WTC11 (cell line): ENCODE data around the gene TUBD1. TPM values are rescaled to one million over a fixed set of nuclear protein-coding genes. Genes with fewer than 3 reads are reported as not detected.
"Not testable (repeated sequence)": the region's sequence is repeated elsewhere in the genome, so short reads cannot be mapped to it uniquely, and the experiment has no call there.

Experiments used
- ATAC-seq: fragments of 200-7000 bp; cut with Tn5 transposase; 2 replicates; pipeline ENCODE4 v1.10.0; 2021; ENCODE audit warnings: mild to moderate bottlenecking, moderate library complexity
- CTCF ChIA-PET: fragments of 300-600 bp; sonication (Branson Sonifier 250); formaldehyde crosslinking; loops from one replicate; lab custom pipeline; 2021; ENCODE audit warnings: antibody characterized with exemption; lab: Charles Lee
- POLR2A ChIA-PET: fragments of 350-600 bp; sonication (Branson Sonifier 250); formaldehyde crosslinking; loops from one replicate; lab custom pipeline; 2021; ENCODE audit warnings: antibody characterized with exemption; lab: Charles Lee
- DNase-seq: peaks from one replicate; pipeline ENCODE4 v3.0.0; 2021; ENCODE audit warnings: low spot score
- H3K27ac Mint-ChIP-seq: 2 replicates; pipeline ENCODE4 v1.8.0; 2021; ENCODE audit warnings: mixed read lengths
- H3K27me3 Mint-ChIP-seq: 2 replicates; pipeline ENCODE4 v1.8.0; 2021; ENCODE audit warnings: low read depth, mild to moderate bottlenecking, moderate library complexity, mixed read lengths
- H3K36me3 Mint-ChIP-seq: 2 replicates; pipeline ENCODE4 v1.8.0; 2021; ENCODE audit warnings: mixed read lengths
- H3K4me1 Mint-ChIP-seq: 2 replicates; pipeline ENCODE4 v1.8.0; 2022; ENCODE audit warnings: mixed read lengths
- H3K4me3 Mint-ChIP-seq: 2 replicates; pipeline ENCODE4 v1.8.0; 2021; ENCODE audit warnings: mild to moderate bottlenecking, moderate library complexity, mixed read lengths
- H3K9me3 Mint-ChIP-seq: 2 replicates; pipeline ENCODE4 v1.8.0; 2021; ENCODE audit warnings: mixed read lengths
- ATF1 ChIP-seq: sonication (generic); formaldehyde crosslinking; IDR thresholded peaks from 2 replicates; pipeline ENCODE4 v1.8.1; 2023; ENCODE audit warnings: mild to moderate bottlenecking, moderate library complexity, missing genetic modification reagents
- CBFB ChIP-seq: sonication (generic); formaldehyde crosslinking; IDR thresholded peaks from 2 replicates; pipeline ENCODE4 v1.8.1; 2022; ENCODE audit warnings: mild to moderate bottlenecking, low read depth, missing genetic modification reagents
- ELF4 ChIP-seq: sonication (generic); formaldehyde crosslinking; IDR thresholded peaks from 2 replicates; pipeline ENCODE4 v1.8.1; 2022; ENCODE audit warnings: low read depth, mild to moderate bottlenecking, moderate library complexity, missing genetic modification reagents
- FOXJ3 ChIP-seq: sonication (generic); formaldehyde crosslinking; IDR thresholded peaks from 2 replicates; pipeline ENCODE4 v1.9.0; 2021; ENCODE audit warnings: missing genetic modification reagents, mild to moderate bottlenecking, borderline replicate concordance
- FOXK1 ChIP-seq: sonication (generic); formaldehyde crosslinking; IDR thresholded peaks from 2 replicates; pipeline ENCODE4 v1.8.0; 2022; ENCODE audit warnings: mild to moderate bottlenecking, moderate library complexity, missing genetic modification reagents
- GTF2I ChIP-seq: fragments of 250-450 bp; sonication (Bioruptor Pico); conservative IDR thresholded peaks from 2 replicates; pipeline ENCODE4 v1.4.0; 2021; ENCODE audit warnings: mild to moderate bottlenecking
- JAZF1 ChIP-seq: fragments of 250-450 bp; sonication (Bioruptor Pico); IDR thresholded peaks from 2 replicates; pipeline ENCODE4 v1.9.0; 2021; ENCODE audit warnings: moderate library complexity, mild to moderate bottlenecking, inconsistent platforms
- JUN ChIP-seq: sonication (generic); formaldehyde crosslinking; IDR thresholded peaks from 2 replicates; pipeline ENCODE4 v1.8.0; 2023; ENCODE audit warnings: mild to moderate bottlenecking, missing genetic modification reagents
- KAT7 ChIP-seq: sonication (generic); formaldehyde crosslinking; IDR thresholded peaks from 2 replicates; pipeline ENCODE4 v1.8.1; 2023; ENCODE audit warnings: missing genetic modification reagents, mild to moderate bottlenecking, borderline replicate concordance
- MAX ChIP-seq: sonication (generic); formaldehyde crosslinking; IDR thresholded peaks from 2 replicates; pipeline ENCODE4 v1.8.0; 2022; ENCODE audit warnings: mild to moderate bottlenecking, missing genetic modification reagents
- NFYB ChIP-seq: sonication (generic); formaldehyde crosslinking; conservative IDR thresholded peaks from 2 replicates; pipeline ENCODE4 v1.8.0; 2022; ENCODE audit warnings: low read depth, missing genetic modification reagents
- OVOL2 ChIP-seq: fragments of 250-450 bp; sonication (Bioruptor Pico); IDR thresholded peaks from 2 replicates; pipeline ENCODE4 v1.9.0; 2021; ENCODE audit warnings: mild to moderate bottlenecking, borderline replicate concordance
- SMAD4 ChIP-seq: sonication (generic); formaldehyde crosslinking; IDR thresholded peaks from 2 replicates; pipeline ENCODE4 v1.8.0; 2022; ENCODE audit warnings: mild to moderate bottlenecking, missing genetic modification reagents
- SP1 ChIP-seq: sonication (generic); formaldehyde crosslinking; conservative IDR thresholded peaks from 2 replicates; pipeline ENCODE4 v1.8.1; 2022; ENCODE audit warnings: missing genetic modification reagents
- ZNF121 ChIP-seq: sonication (generic); formaldehyde crosslinking; IDR thresholded peaks from 2 replicates; pipeline ENCODE4 v1.8.0; 2023; ENCODE audit warnings: missing genetic modification reagents
- ZNF219 ChIP-seq: sonication (generic); formaldehyde crosslinking; IDR thresholded peaks from 2 replicates; pipeline ENCODE4 v1.8.0; 2023; ENCODE audit warnings: missing genetic modification reagents, mild to moderate bottlenecking, borderline replicate concordance
- ZNF396 ChIP-seq: fragments of 250-450 bp; sonication (Bioruptor Pico); IDR thresholded peaks from 2 replicates; pipeline ENCODE4 v1.8.0; 2021; ENCODE audit warnings: mild to moderate bottlenecking, moderate library complexity, borderline replicate concordance
- total RNA-seq: library from RNA; stranded (reverse); gene quantifications from 3 replicates; pipeline ENCODE4 v1.2.3, GENCODE V29; 2021
- TF ChIP-seq, protein P1 (sequence below): sonication (generic); formaldehyde crosslinking; IDR thresholded peaks from 2 replicates; pipeline ENCODE4 v1.8.1; 2023; ENCODE audit warnings: mild to moderate bottlenecking, moderate library complexity, missing genetic modification reagents
- TF ChIP-seq, protein P2 (sequence below): fragments of 250-450 bp; sonication (Bioruptor Pico); IDR thresholded peaks from 2 replicates; pipeline ENCODE4 v1.9.0; 2021; ENCODE audit warnings: moderate library complexity, mild to moderate bottlenecking, inconsistent platforms, borderline replicate concordance
- TF ChIP-seq, protein P3 (sequence below): sonication (generic); formaldehyde crosslinking; IDR thresholded peaks from 2 replicates; pipeline ENCODE4 v1.8.0; 2023; ENCODE audit warnings: missing genetic modification reagents, mild to moderate bottlenecking, borderline replicate concordance

TUBD1 gene
- total RNA-seq, 1 experiment from 2014 or later: 12.0 TPM

GRCh38 chr17:59877965-59878364, 14.8 kb downstream of the TUBD1 start:
- no peak for ATAC-seq
- H3K27ac Mint-ChIP-seq: peak overlapping the region; percentile 21; the same call in 1 of the 2 replicates
- H3K36me3 Mint-ChIP-seq: peaks cover 20% of the 10 kb centered on the region
- no peaks in the 10 kb centered on the region for H3K27me3 Mint-ChIP-seq
- no peaks in the 10 kb centered on the region for H3K4me1 Mint-ChIP-seq
- TF ChIP-seq FOXJ3 (CRISPR knock-in tag): no peak
- no peak for TF ChIP-seq ZNF396 (CRISPR knock-in tag)
- TF ChIP-seq, protein P1, sequence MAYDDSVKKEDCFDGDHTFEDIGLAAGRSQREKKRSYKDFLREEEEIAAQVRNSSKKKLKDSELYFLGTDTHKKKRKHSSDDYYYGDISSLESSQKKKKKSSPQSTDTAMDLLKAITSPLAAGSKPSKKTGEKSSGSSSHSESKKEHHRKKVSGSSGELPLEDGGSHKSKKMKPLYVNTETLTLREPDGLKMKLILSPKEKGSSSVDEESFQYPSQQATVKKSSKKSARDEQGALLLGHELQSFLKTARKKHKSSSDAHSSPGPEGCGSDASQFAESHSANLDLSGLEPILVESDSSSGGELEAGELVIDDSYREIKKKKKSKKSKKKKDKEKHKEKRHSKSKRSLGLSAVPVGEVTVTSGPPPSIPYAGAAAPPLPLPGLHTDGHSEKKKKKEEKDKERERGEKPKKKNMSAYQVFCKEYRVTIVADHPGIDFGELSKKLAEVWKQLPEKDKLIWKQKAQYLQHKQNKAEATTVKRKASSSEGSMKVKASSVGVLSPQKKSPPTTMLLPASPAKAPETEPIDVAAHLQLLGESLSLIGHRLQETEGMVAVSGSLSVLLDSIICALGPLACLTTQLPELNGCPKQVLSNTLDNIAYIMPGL (CRISPR knock-in tag): no peak
- TF ChIP-seq, protein P2, sequence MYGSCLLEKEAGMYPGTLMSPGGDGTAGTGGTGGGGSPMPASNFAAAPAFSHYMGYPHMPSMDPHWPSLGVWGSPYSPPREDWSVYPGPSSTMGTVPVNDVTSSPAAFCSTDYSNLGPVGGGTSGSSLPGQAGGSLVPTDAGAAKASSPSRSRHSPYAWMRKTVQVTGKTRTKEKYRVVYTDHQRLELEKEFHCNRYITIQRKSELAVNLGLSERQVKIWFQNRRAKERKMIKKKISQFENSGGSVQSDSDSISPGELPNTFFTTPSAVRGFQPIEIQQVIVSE (CRISPR knock-in tag): no peak
- no peak for TF ChIP-seq ELF4 (CRISPR knock-in tag)
- TF ChIP-seq OVOL2 (CRISPR knock-in tag): no peak
- no peak for TF ChIP-seq ZNF219 (CRISPR knock-in tag)
- no peak for TF ChIP-seq JAZF1 (CRISPR knock-in tag)
- no peak for TF ChIP-seq KAT7 (CRISPR knock-in tag)
- TF ChIP-seq ATF1 (CRISPR knock-in tag): no peak
- no peak for TF ChIP-seq ZNF121 (CRISPR knock-in tag)
- TF ChIP-seq, all 79 proteins: peak for 0
- POLR2A ChIA-PET: no interaction called here
- DNase-seq: no peak
- no peaks in the 10 kb centered on the region for H3K9me3 Mint-ChIP-seq
- CTCF ChIA-PET: no interaction called here
- no peak overlapping the region for H3K4me3 Mint-ChIP-seq

GRCh38 chr17:59876107-59876506, 16.6 kb downstream of the TUBD1 start:
- CTCF ChIA-PET: no interaction called here

DNA sequence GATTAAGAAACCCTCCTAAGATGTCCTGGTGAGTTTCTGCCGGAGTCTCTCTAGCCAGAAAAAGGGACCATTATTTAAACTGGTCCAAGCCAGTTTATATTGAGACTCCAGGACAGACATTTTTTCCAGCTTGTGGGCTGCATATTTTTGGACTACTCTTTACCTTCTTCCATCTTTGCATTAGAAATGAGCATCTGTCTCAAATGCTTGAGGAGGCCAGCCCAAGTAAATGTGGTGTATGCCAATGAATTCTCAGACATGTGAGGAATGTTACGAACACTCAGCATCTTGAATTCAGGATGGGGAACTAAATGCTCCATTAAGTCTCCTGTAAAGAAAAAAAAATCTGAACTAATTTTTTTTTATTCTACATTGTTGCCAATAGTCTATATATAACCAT, 18.4 kb downstream of the TUBD1 start:
- POLR2A ChIA-PET: no interaction called here
- DNase-seq: no peak
- CTCF ChIA-PET: no interaction called here

More at GRCh38 chr17:59876107-59876506, 16.6 kb downstream of the TUBD1 start:
- TF ChIP-seq CBFB (CRISPR knock-in tag): no peak
- TF ChIP-seq GTF2I: no peak
- no peak for TF ChIP-seq SP1 (CRISPR knock-in tag)
- no peak for TF ChIP-seq JUN (CRISPR knock-in tag)
- Mint-ChIP-seq H3K4me1 (no peaks in the 10 kb centered on the region), H3K4me3 (no peak overlapping the region), H3K27ac (no peak overlapping the region), H3K36me3 (peaks cover 20% of the 10 kb centered on the region), H3K27me3 (no peaks in the 10 kb centered on the region), H3K9me3 (no peaks in the 10 kb centered on the region)
- ATAC-seq (no peak), DNase-seq (no peak)
- POLR2A ChIA-PET: no interaction called here

GRCh38 chr17:59873414-59873813, 19.3 kb downstream of the TUBD1 start:
- CTCF ChIA-PET: interaction anchor here (0.7 kb wide), 1 partner anchor 16 kb away, joined by 3 read pairs; no protein-coding TSS in a partner anchor
- DNase-seq, ATAC-seq, H3K9me3 Mint-ChIP-seq, H3K4me1 Mint-ChIP-seq, H3K27ac Mint-ChIP-seq, POLR2A ChIA-PET, H3K4me3 Mint-ChIP-seq, H3K27me3 Mint-ChIP-seq: not testable (repeated sequence)
- H3K36me3 Mint-ChIP-seq: peaks cover 15% of the 10 kb centered on the region

More for the DNA sequence above, 18.4 kb downstream of the TUBD1 start:
- H3K4me3 Mint-ChIP-seq: no peak overlapping the region
- ATAC-seq: no peak
- TF ChIP-seq FOXK1 (CRISPR knock-in tag) (no peak), SMAD4 (CRISPR knock-in tag) (no peak), ZNF219 (CRISPR knock-in tag) (no peak), KAT7 (CRISPR knock-in tag) (no peak), NFYB (CRISPR knock-in tag) (no peak), MAX (CRISPR knock-in tag) (no peak)
- TF ChIP-seq, protein P2 (CRISPR knock-in tag): no peak
- TF ChIP-seq, protein P3, sequence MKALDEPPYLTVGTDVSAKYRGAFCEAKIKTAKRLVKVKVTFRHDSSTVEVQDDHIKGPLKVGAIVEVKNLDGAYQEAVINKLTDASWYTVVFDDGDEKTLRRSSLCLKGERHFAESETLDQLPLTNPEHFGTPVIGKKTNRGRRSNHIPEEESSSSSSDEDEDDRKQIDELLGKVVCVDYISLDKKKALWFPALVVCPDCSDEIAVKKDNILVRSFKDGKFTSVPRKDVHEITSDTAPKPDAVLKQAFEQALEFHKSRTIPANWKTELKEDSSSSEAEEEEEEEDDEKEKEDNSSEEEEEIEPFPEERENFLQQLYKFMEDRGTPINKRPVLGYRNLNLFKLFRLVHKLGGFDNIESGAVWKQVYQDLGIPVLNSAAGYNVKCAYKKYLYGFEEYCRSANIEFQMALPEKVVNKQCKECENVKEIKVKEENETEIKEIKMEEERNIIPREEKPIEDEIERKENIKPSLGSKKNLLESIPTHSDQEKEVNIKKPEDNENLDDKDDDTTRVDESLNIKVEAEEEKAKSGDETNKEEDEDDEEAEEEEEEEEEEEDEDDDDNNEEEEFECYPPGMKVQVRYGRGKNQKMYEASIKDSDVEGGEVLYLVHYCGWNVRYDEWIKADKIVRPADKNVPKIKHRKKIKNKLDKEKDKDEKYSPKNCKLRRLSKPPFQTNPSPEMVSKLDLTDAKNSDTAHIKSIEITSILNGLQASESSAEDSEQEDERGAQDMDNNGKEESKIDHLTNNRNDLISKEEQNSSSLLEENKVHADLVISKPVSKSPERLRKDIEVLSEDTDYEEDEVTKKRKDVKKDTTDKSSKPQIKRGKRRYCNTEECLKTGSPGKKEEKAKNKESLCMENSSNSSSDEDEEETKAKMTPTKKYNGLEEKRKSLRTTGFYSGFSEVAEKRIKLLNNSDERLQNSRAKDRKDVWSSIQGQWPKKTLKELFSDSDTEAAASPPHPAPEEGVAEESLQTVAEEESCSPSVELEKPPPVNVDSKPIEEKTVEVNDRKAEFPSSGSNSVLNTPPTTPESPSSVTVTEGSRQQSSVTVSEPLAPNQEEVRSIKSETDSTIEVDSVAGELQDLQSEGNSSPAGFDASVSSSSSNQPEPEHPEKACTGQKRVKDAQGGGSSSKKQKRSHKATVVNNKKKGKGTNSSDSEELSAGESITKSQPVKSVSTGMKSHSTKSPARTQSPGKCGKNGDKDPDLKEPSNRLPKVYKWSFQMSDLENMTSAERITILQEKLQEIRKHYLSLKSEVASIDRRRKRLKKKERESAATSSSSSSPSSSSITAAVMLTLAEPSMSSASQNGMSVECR (CRISPR knock-in tag): no peak
- no peaks in the 10 kb centered on the region for H3K9me3 Mint-ChIP-seq
- no peak overlapping the region for H3K27ac Mint-ChIP-seq
- peaks cover 15% of the 10 kb centered on the region for H3K36me3 Mint-ChIP-seq
- no peaks in the 10 kb centered on the region for H3K4me1 Mint-ChIP-seq
- no peaks in the 10 kb centered on the region for H3K27me3 Mint-ChIP-seq
